DND-41 (cell line): ENCODE data around the gene TCEAL8.

Source experiments
- CTCF ChIP-seq: IDR thresholded peaks from 2 replicates; pipeline ENCODE4 v1.5.1; 2012; ENCODE audit warnings: borderline replicate concordance, low read length, moderate library complexity, mild to moderate bottlenecking; ENCODE audit not compliant: poor library complexity, severe bottlenecking; ENCODE audit errors: extremely low read depth
- EZH2 ChIP-seq: IDR thresholded peaks from 3 replicates; pipeline ENCODE4 v1.6.1; 2012; ENCODE audit warnings: borderline replicate concordance, low read depth, mild to moderate bottlenecking, moderate library complexity, low read length, inconsistent platforms; ENCODE audit not compliant: severe bottlenecking

GRCh38 chrX:103214870-103215424, 40.0 kb downstream of the TCEAL8 start, which contains the start of gene BEX4:
- TF ChIP-seq CTCF = no peak
- TF ChIP-seq EZH2 = no peak
